Type B pancreatic cell (in vitro differentiated cells): ENCODE measurements around the gene PRKCA. TPM values are rescaled to one million over a fixed set of nuclear protein-coding genes. Genes with fewer than 3 reads are reported as not detected.
A peak's percentile ranks its signal among the peaks of the same experiment; 100 is the strongest.

Experiments used
- DNase-seq: peaks from one replicate; pipeline ENCODE4 v3.0.0; 2021; ENCODE audit warnings: mixed read lengths; ENCODE audit not compliant: unreplicated experiment; ENCODE audit errors: extremely low spot score
- H3K27ac Mint-ChIP-seq: 2 replicates; pipeline ENCODE4 v1.8.0; 2021; ENCODE audit warnings: mild to moderate bottlenecking, mixed read lengths
- H3K27me3 Mint-ChIP-seq: 2 replicates; pipeline ENCODE4 v1.8.0; 2021; ENCODE audit warnings: mixed read lengths
- H3K36me3 Mint-ChIP-seq: 2 replicates; pipeline ENCODE4 v1.8.0; 2021; ENCODE audit warnings: mixed read lengths
- H3K4me1 Mint-ChIP-seq: one replicate; pipeline ENCODE4 v1.8.0; 2021; ENCODE audit warnings: mixed read lengths; ENCODE audit not compliant: unreplicated experiment
- H3K4me3 Mint-ChIP-seq: 2 replicates; pipeline ENCODE4 v1.8.0; 2021; ENCODE audit warnings: mild to moderate bottlenecking, mixed read lengths
- H3K9me3 Mint-ChIP-seq: 2 replicates; pipeline ENCODE4 v1.8.0; 2021; ENCODE audit warnings: mixed read lengths
- total RNA-seq: library from RNA; stranded (reverse); gene quantifications from 2 replicates; pipeline ENCODE4 v1.2.1, GENCODE V29; 2021; ENCODE audit warnings: low replicate concordance
- TF ChIP-seq, protein P1 (sequence below): fragments of 200-600 bp; sonication (generic); conservative IDR thresholded peaks from 2 replicates; pipeline ENCODE4 v1.5.0; 2021; ENCODE audit warnings: antibody characterized with exemption, mild to moderate bottlenecking

PRKCA gene
- total RNA-seq, 1 donor from 2014 or later, result 16.1 TPM

DNA sequence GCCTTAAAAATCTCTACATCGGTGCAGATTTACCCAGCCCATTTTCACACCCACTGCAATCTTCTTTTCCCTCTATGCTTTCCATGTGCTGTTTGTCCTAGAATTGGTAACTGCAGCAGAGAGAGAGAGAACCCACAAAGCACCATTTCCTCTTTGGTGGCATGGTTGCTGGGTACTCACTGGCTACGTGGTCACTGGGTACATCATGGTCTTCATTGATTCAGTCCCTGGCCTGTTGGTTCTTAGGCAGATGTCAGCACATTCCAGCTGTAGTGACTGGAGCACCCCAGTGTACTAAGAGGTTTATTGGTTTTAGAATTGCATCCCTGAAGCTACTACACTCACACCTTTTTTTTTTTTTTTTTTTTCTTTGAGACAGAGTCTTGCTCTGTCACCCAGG lies 376.4 kb downstream of the PRKCA start:
- TF ChIP-seq, protein P1, sequence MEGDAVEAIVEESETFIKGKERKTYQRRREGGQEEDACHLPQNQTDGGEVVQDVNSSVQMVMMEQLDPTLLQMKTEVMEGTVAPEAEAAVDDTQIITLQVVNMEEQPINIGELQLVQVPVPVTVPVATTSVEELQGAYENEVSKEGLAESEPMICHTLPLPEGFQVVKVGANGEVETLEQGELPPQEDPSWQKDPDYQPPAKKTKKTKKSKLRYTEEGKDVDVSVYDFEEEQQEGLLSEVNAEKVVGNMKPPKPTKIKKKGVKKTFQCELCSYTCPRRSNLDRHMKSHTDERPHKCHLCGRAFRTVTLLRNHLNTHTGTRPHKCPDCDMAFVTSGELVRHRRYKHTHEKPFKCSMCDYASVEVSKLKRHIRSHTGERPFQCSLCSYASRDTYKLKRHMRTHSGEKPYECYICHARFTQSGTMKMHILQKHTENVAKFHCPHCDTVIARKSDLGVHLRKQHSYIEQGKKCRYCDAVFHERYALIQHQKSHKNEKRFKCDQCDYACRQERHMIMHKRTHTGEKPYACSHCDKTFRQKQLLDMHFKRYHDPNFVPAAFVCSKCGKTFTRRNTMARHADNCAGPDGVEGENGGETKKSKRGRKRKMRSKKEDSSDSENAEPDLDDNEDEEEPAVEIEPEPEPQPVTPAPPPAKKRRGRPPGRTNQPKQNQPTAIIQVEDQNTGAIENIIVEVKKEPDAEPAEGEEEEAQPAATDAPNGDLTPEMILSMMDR, result no peak
- no peak overlapping the region for H3K4me3 Mint-ChIP-seq
- no peak overlapping the region for H3K27ac Mint-ChIP-seq
- DNase-seq, result no peak
- H3K9me3 Mint-ChIP-seq, result no peaks in the 10 kb centered on the region
- H3K27me3 Mint-ChIP-seq, result peaks cover 3% of the 10 kb centered on the region
- no peaks in the 10 kb centered on the region for H3K36me3 Mint-ChIP-seq
- peaks cover 28% of the 10 kb centered on the region for H3K4me1 Mint-ChIP-seq

DNA sequence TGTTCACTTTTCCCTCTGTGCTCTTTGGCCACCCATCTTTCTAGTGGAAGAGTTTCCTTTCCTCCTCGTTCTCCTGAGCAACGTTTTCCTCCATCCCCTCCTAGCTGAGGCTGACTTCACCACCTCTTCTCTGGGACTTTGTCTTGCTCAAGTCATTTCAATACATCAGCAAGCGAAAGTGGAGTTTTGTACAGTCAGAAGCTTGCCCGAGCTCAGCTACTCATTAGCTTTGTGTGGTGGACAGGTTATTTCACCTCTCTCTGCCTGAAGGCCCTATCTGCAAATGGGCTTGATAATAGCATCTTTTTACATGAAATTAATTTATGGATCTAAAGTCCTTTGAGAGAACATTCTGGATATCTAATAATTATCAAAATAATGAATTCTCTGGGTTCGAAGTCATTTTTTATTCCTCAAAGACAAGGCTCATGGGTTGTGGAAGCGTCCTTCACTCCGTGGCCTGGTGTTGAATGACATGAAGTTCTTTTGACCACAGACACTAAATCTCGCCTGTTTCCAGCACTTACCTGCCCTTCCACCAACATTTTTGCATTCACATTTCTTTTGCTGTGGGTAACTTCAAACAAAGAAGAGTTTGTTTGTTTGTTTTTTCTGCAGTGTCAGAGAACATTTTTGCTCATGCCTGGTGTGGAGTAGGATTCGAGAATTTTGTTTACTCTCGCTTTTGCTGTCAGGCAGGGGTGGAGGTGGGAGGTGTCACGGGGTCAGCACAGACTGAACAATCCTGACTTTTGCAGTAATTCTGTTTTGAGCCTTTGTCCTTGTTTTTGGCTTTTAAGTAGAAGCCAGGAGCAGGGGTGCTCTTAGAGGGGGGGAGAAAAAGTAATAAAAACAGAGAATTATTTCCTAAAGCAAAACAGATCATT lies 377.5 kb downstream of the PRKCA start:
- peak overlapping the region; percentile 18 for H3K27ac Mint-ChIP-seq
- H3K9me3 Mint-ChIP-seq, result no peaks in the 10 kb centered on the region
- no peak for DNase-seq
- H3K4me3 Mint-ChIP-seq, result no peak overlapping the region
- peaks cover 29% of the 10 kb centered on the region for H3K4me1 Mint-ChIP-seq
- no peaks in the 10 kb centered on the region for H3K36me3 Mint-ChIP-seq
- TF ChIP-seq, protein P1, result no peak
- H3K27me3 Mint-ChIP-seq, result no peaks in the 10 kb centered on the region

DNA sequence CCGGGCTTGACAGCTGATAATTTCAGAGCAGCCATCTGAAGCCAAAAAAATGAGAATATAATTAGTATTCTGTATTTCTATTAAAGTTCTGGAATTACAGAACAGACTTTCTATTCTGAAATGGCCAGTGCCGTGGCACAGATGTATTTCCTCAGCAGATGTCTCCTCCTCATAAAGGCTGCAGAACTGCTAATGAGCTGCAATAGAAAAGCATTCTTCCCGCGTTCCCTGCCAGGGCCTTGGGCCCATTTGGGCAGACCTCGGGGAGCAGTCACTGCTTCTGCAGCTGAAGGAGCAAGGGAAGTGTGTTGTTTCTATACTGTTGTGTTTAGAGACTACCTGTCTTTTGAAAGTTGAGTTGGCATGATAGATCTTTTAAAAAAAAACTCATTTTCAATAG lies 379.9 kb downstream of the PRKCA start:
- Mint-ChIP-seq H3K27ac (no peak overlapping the region), H3K27me3 (no peaks in the 10 kb centered on the region), H3K4me3 (no peak overlapping the region), H3K4me1 (peaks cover 20% of the 10 kb centered on the region), H3K36me3 (no peaks in the 10 kb centered on the region), H3K9me3 (no peaks in the 10 kb centered on the region)
- DNase-seq, result no peak
- TF ChIP-seq, protein P1, result no peak

DNA sequence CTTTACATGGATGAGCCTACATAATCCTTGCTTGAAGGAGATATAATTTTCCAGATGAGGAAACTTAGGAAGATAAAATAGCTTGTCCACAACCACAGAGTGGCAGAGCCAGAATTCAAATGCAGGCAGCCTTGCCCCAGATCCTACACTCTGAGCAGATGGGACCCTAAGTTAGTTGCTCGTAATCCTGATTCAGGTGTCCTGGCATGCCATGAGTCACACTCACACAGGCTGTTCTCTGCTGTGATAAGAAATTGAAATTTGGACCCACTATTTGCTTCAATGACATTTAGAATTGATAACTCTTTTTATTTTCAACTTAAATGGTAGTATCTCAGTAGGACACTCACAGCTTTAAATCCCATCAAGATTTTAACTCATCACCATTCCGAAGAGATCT lies 381.8 kb downstream of the PRKCA start:
- Mint-ChIP-seq H3K9me3 (no peaks in the 10 kb centered on the region), H3K27ac (no peak overlapping the region), H3K36me3 (peaks cover 4% of the 10 kb centered on the region), H3K4me1 (peaks cover 26% of the 10 kb centered on the region), H3K4me3 (no peak overlapping the region), H3K27me3 (no peaks in the 10 kb centered on the region)
- DNase-seq, result no peak
- TF ChIP-seq, protein P1, result no peak

DNA sequence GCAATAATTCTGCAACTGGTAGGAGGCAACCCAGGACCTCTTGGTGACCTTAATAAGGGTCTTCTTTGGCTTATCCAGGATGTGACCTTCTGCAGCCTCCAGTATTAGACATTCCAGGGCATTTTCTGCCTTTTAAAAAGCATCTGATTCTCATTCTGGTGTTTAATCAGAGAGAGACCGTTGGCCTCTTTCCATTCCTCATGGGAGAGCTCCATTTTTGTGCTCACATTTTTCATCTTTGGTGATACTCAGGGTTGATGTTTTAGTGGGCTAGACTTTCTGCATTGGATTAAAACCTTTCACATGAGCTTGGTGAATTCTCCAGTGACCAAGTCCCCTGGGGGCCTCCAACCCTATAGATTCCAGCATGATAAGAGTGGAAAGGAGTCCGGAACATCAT lies 382.3 kb downstream of the PRKCA start:
- Mint-ChIP-seq H3K27ac (no peak overlapping the region), H3K4me1 (peaks cover 31% of the 10 kb centered on the region), H3K27me3 (no peaks in the 10 kb centered on the region), H3K4me3 (no peak overlapping the region), H3K36me3 (peaks cover 8% of the 10 kb centered on the region), H3K9me3 (no peaks in the 10 kb centered on the region)
- TF ChIP-seq, protein P1, result no peak
- no peak for DNase-seq
